Raji (cell line): ENCODE measurements around the gene GAS7.

ENCODE experiments used
- POLR2A ChIP-seq: IDR thresholded peaks from 2 replicates; pipeline ENCODE4 v1.6.1; 2011; ENCODE audit warnings: low read depth, low read length, control low read depth; ENCODE audit not compliant: insufficient read depth

GAS7 gene

DNA sequence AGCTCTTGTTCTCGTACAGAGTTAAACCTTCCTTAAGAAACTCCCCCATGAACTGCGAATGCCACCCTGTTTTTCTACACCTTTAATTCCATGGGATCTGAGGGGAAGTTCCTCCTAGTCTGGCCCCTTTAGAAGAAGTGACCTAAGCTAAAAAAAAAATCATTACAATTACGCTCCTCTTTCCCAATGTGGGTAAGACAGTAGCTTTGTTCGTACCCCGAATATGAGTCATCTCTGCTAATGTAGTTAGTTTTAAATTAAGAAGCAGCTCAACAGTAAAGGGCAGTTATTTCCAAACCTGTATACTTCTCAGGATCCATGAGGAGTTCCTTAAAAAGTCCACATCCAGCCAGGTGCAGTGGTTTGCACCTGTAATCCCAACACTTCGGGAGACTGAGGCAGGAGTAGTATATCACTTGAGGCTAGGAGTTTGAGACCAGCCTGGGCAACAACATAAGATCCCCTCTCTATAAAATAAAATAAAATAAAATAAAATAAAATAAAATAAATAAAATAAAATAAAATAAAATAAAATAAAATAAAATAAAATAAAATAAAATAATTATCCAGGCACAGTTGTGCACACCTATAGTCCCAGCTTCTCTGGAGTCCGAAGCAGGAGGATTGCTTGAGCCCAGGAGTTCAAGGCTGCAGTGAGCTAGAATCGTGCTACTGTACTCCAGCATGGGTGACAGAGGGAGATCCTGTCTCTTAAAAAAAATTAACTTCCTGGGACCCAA is 319.4 kb downstream of the GAS7 start:
- TF ChIP-seq POLR2A = no peak

DNA sequence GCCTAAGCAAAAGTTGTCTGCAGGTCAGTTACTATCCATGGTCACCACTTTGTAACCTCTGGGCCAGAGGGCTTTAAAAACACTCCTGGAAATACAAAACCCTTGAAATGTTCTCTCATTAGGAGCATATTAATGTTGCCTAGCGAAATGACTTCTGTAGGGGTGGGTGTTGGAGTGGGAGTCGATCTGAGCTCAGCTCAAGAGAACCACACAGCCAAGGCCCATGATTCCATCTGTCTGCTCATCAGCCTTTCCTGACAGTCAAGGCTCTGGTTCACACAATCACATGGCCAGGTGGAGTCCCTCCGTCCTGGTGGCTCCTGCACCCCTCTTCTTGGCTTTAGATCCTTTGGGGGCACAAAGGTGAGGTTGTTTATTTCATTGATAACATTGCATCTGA is 320.1 kb downstream of the GAS7 start:
- no peak for TF ChIP-seq POLR2A

DNA sequence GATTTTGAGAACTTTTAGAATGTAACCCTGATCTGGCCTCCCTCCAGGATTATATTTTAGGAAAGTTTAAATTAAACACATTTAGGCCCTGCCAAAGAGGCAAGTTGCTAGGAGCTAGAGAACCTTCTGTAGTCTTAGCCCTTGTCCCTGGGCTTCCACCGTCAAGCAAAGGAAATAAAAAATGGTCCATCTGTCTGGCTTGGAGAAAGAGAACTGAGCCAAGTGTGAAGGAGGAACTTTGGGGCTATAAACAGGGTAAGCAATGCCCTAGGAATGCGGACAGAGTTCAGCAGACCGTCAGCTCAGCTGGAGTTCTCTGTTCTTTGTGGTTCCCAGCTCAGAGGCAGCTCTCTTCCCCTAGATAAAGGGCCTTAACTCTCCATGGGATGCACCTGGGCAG is 323.0 kb downstream of the GAS7 start:
- no peak for TF ChIP-seq POLR2A

DNA sequence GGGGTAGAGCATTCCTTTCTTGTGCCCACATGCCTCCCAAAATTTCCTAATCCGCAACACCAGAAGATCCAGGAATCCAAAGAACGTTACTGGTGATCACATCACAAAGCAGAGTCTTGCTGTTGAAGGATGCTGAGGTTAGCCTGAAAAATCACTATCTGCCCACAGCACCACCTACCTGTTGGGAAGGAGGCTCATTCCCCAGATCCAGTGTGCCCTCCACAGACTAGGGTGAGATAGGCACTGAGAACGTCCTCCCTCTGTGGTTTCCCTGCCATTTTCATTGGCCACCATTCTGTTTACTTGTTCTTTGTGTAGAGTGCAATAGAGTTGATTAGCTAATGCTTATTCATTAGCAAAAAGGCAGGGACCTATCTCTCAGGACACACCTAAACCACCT is 323.7 kb downstream of the GAS7 start:
- no peak for TF ChIP-seq POLR2A

DNA sequence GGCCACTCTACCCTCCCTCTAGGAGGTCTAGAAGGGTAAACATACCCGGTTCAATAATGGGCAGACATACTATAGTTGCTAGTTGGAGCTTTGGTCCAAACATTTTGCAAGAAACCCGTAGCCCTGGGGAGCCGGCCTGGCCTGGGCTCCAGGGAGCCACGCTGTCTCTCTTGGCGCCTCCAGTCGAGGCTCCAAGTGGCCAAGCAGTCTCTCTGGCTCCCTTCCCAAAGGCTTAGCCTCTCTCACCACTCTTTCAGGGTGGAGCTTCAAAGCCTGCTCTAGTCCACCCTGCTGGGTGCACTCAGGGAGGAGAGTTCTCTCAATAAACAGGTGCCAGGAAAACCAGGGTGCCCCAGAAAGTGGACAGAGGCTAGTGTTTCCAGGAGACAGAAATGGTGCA is 325.6 kb downstream of the GAS7 start:
- no peak for TF ChIP-seq POLR2A

DNA sequence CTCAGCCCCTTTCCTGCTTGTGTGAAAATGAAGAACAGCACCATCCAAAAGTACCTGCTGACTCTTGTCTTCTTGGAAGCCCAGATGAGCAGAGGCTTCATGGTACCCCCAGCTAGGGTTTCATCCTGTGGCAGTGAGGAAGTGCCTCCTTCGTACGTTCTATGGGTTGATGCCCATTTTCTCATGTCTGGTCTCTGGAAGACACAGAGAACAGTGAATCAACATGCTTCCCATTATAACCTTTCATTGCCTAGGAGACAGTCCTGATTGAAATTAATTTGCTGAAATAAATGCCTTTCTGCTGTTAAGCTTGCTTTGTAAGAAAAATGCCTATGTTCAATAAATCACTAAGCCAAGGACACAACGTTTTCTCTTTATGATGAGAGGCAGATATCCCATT is 329.9 kb downstream of the GAS7 start:
- no peak for TF ChIP-seq POLR2A

DNA sequence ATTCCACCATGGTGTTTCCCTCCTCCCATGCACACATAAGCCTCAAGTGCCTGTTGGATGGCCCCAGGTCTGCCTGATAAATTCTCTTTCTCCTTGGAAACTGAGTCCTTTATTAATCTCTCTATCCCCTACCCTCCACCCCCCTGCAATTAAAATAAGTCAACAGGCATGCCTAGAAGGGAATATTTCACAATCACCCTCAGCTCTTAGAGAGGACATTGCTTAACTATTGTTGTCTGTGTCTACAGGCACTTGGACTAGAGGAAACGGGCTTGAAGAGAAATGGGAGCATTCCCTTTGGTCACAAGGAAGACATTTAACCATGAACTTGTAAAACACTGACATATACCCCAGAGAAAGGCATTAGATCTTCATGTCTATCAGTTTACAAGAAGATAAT is 332.8 kb downstream of the GAS7 start:
- TF ChIP-seq POLR2A = no peak

DNA sequence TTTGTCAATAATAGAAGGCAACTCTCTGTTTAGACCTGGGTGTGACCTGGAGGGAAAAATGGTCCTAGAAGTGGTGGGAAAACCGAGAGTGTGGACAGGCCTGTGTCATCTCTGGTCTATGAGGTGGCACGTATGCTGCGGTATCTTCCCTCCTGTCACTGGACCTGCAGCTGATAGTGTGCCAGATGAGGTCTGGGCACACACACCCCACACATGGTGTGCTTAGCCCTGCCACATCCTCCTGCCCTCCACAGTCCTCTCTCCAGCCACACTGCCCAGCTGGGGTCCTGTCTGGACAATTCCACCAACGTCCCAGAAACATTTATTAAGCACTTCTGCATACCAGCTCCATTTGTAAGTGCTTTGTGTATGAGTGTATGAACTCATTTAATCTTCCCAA is 335.5 kb downstream of the GAS7 start:
- TF ChIP-seq POLR2A = no peak

DNA sequence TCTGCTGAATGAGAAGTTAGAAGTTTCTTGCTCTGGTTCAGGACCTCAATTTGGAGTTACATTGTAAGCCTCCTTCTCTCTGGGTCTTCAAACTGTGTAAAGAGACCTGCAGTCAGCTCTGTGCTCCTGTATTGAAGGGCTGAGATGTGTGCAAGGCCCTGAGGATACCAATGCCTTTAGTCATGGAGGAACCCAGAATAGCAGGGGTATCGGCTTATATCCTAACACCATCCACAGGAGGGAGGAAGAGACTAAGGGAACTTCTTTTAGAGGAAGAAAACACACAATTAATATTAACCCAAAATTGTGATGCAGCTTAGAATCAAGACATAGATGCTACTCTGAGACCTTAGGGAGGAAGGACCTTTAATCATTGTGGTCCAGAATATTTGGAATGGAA is 336.2 kb downstream of the GAS7 start:
- no peak for TF ChIP-seq POLR2A

DNA sequence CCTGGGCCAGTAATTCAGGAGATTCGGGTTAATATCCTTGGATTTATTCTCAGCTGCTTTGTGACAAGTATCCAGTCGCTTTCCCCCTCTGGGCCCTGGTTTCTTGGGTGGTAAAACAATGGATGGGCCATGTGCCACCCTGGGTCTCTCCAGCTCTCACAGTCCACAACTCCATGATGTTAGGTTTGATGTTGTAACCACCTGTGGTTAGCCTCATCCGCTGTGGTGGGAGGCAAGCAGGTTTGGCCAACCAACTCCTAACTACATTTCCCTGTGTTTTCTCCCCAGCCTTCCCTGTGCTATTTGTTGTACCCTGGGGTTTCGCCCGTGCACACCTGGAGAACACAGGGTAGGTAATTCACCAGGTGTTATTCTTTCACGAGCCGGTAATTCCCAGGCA is 337.6 kb downstream of the GAS7 start:
- TF ChIP-seq POLR2A = no peak
